ENCODE results near the gene ZSWIM4. TPM values are rescaled to one million over a fixed set of nuclear protein-coding genes. Genes with fewer than 3 reads are reported as not detected.

ZSWIM4 gene
- polyA plus RNA-seq, 3 donors: 0.19 to 1.1 (median 0.23) TPM

DNA sequence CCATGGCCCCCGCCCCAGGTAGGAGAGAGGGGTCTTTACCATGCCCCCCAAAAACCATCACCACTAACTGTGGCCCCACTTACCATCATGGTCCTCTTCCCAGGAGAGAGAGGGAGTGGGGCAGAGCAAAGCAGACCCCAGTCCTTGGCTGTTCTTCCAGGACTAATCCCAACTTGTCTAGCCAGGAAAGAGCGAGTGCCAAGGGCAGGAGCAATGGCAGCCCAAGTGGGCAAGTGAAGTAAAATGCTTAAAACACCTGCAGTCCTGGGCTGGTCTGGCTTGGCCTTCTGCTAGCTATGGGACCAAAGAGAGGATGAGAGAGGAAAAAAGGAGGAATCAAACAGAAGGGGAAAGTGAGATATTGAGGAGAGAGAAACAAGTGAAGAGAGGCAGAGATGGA is 17.9 kb downstream of the ZSWIM4 start:
- WGBS (ENCODE audit: insufficient coverage): 100% methylated on average over 1 of the region's 2 CpGs
- Mint-ChIP-seq H3K27me3 (ENCODE audit: low read depth in 3 of 3) (no peaks in the 10 kb centered on the region), H3K9me3 (peaks cover 0 to 3% (median 0%) of the 10 kb centered on the region in 7 donors), H3K36me3 (peaks cover 15 to 47% of the 10 kb centered on the region in 2 donors), H3K4me1 (peaks cover 28% of the 10 kb centered on the region), H3K27ac (no peak overlapping the region), H3K4me3 (no peak overlapping the region)
- Histone ChIP-seq H3K4me2 (replicated peaks; ENCODE audit: extremely low read depth, low read length, poor library complexity, severe bottlenecking) (no peak overlapping the region), H3K36me3 (replicated peaks in 1 of 2; ENCODE audit: control insufficient read depth in 1 of 2, insufficient read depth in 2 of 2, low read length in 2 of 2) (peaks cover 6 to 17% of the 10 kb centered on the region in 2 donors), H3K4me1 (ENCODE audit: control insufficient read depth in 1 of 2, insufficient read depth in 2 of 2, low read length in 2 of 2) (peaks cover 9 to 26% of the 10 kb centered on the region in 2 donors), H3K9me3 (replicated peaks in 1 of 2; ENCODE audit: control insufficient read depth in 1 of 2, insufficient read depth in 1 of 2, low read length in 2 of 2) (no peaks in the 10 kb centered on the region), H3K79me2 (ENCODE audit: insufficient read depth, low read length) (no peaks in the 10 kb centered on the region), H3K27ac (ENCODE audit: low read depth in 1 of 2, low read length in 2 of 2) (no peak overlapping the region), H2AFZ (ENCODE audit: insufficient read depth, low read depth, low read length, poor library complexity, severe bottlenecking) (no peak overlapping the region), H3K4me3 (replicated peaks in 1 of 3; ENCODE audit: low read depth in 2 of 3, low read length in 3 of 3) (no peak overlapping the region), H3K9ac (ENCODE audit: insufficient read depth, low read length, poor library complexity, severe bottlenecking) (no peak overlapping the region), H3K27me3 (ENCODE audit: control insufficient read depth in 2 of 2, insufficient read depth in 2 of 2, low read length in 2 of 2) (no peaks in the 10 kb centered on the region), H4K20me1 (ENCODE audit: insufficient read depth, low read length) (no peaks in the 10 kb centered on the region)
- no peak for DNase-seq
- TF ChIP-seq, protein P1, sequence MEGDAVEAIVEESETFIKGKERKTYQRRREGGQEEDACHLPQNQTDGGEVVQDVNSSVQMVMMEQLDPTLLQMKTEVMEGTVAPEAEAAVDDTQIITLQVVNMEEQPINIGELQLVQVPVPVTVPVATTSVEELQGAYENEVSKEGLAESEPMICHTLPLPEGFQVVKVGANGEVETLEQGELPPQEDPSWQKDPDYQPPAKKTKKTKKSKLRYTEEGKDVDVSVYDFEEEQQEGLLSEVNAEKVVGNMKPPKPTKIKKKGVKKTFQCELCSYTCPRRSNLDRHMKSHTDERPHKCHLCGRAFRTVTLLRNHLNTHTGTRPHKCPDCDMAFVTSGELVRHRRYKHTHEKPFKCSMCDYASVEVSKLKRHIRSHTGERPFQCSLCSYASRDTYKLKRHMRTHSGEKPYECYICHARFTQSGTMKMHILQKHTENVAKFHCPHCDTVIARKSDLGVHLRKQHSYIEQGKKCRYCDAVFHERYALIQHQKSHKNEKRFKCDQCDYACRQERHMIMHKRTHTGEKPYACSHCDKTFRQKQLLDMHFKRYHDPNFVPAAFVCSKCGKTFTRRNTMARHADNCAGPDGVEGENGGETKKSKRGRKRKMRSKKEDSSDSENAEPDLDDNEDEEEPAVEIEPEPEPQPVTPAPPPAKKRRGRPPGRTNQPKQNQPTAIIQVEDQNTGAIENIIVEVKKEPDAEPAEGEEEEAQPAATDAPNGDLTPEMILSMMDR (IDR thresholded peaks at IDR 0.05): no peak
- intact Hi-C loops (cut with micrococcal nuclease): no loop called here

DNA sequence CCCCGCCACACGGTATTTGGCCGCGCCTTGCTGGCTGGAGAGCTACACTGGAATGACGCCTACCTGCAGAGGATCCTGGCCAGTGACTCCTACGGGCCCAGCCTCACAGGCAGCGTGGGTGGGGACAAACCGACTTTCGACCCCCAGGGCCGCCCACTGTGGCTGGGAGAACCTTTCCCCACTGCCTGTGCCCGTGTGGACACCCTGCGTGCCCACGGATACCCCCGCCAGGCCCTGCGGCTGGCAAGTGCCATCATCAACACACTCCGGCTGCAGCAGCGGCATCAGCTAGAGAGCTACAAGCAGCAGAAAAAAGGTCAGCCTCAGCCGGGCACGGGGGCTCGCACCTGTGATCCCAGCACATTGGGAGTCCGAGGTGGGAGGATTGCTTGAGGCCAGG is 19.3 kb downstream of the ZSWIM4 start:
- Mint-ChIP-seq H3K36me3 (peaks cover 10 to 41% of the 10 kb centered on the region in 2 donors), H3K4me3 (no peak overlapping the region), H3K4me1 (peaks cover 31% of the 10 kb centered on the region), H3K27me3 (ENCODE audit: low read depth in 3 of 3) (no peaks in the 10 kb centered on the region), H3K27ac (no peak overlapping the region), H3K9me3 (peaks cover 0 to 3% (median 0%) of the 10 kb centered on the region in 7 donors)
- Histone ChIP-seq H4K20me1 (ENCODE audit: insufficient read depth, low read length) (no peaks in the 10 kb centered on the region), H2AFZ (ENCODE audit: insufficient read depth, low read depth, low read length, poor library complexity, severe bottlenecking) (no peak overlapping the region), H3K4me1 (ENCODE audit: control insufficient read depth in 1 of 2, insufficient read depth in 2 of 2, low read length in 2 of 2) (peaks cover 9 to 29% of the 10 kb centered on the region in 2 donors), H3K36me3 (replicated peaks in 1 of 2; ENCODE audit: control insufficient read depth in 1 of 2, insufficient read depth in 2 of 2, low read length in 2 of 2) (peaks cover 0 to 7% of the 10 kb centered on the region in 2 donors), H3K27ac (ENCODE audit: low read depth in 1 of 2, low read length in 2 of 2) (no peak overlapping the region), H3K4me3 (replicated peaks in 1 of 3; ENCODE audit: low read depth in 2 of 3, low read length in 3 of 3) (no peak overlapping the region), H3K27me3 (ENCODE audit: control insufficient read depth in 2 of 2, insufficient read depth in 2 of 2, low read length in 2 of 2) (no peaks in the 10 kb centered on the region), H3K9ac (ENCODE audit: insufficient read depth, low read length, poor library complexity, severe bottlenecking) (no peak overlapping the region), H3K9me3 (replicated peaks in 1 of 2; ENCODE audit: control insufficient read depth in 1 of 2, insufficient read depth in 1 of 2, low read length in 2 of 2) (no peaks in the 10 kb centered on the region), H3K4me2 (replicated peaks; ENCODE audit: extremely low read depth, low read length, poor library complexity, severe bottlenecking) (no peak overlapping the region), H3K79me2 (ENCODE audit: insufficient read depth, low read length) (no peaks in the 10 kb centered on the region)
- WGBS (ENCODE audit: insufficient coverage): 88% methylated on average over 16 of the region's 21 CpGs
- DNase-seq: no peak
- TF ChIP-seq, protein P1 (IDR thresholded peaks at IDR 0.05): no peak
- intact Hi-C loops (cut with micrococcal nuclease): no loop called here

Data from CD14-positive monocyte (primary cell).